ENCODE results near the gene CRNKL1.
"Not testable (repeated sequence)": the region's sequence is repeated elsewhere in the genome, so short reads cannot be mapped to it uniquely, and the experiment has no call there.

Gene CRNKL1

GRCh38 chr20:20010639-20011500, 41.4 kb downstream of the CRNKL1 start:
- DNase-seq (ENCODE audit: low read depth in 2 of 2, low spot score in 1 of 2): no peak

- no peak for DNase-seq (ENCODE audit: low read depth in 2 of 2, low spot score in 1 of 2)
These were observed 42.4 kb downstream of the CRNKL1 start for GRCh38 chr20:20009784-20010253.

- no peak for DNase-seq (ENCODE audit: low read depth in 2 of 2, low spot score in 1 of 2)
These were observed 46.9 kb downstream of the CRNKL1 start for GRCh38 chr20:20005342-20005741.

GRCh38 chr20:20003955-20004322, 48.3 kb downstream of the CRNKL1 start:
- not testable (repeated sequence) for DNase-seq (ENCODE audit: low read depth in 2 of 2, low spot score in 1 of 2)

GRCh38 chr20:20003031-20003954, 49.0 kb downstream of the CRNKL1 start:
- no peak for DNase-seq (ENCODE audit: low read depth in 2 of 2, low spot score in 1 of 2)

- no peak for DNase-seq (ENCODE audit: low read depth in 2 of 2, low spot score in 1 of 2)
These were observed 49.9 kb downstream of the CRNKL1 start for GRCh38 chr20:20002101-20002998.

- no peak for DNase-seq (ENCODE audit: low read depth in 2 of 2, low spot score in 1 of 2)
These were observed 51.9 kb downstream of the CRNKL1 start for GRCh38 chr20:20000211-20000968.

- no peak for DNase-seq (ENCODE audit: low read depth in 2 of 2, low spot score in 1 of 2)
These were observed 53.1 kb downstream of the CRNKL1 start for GRCh38 chr20:19998990-19999705.

- no peak for DNase-seq (ENCODE audit: low read depth in 2 of 2, low spot score in 1 of 2)
These were observed 55.3 kb downstream of the CRNKL1 start for GRCh38 chr20:19996917-19997316.

- no peak for DNase-seq (ENCODE audit: low read depth in 2 of 2, low spot score in 1 of 2)
These were observed 56.0 kb downstream of the CRNKL1 start for GRCh38 chr20:19996222-19996621.

GRCh38 chr20:19995220-19995863, 56.9 kb downstream of the CRNKL1 start:
- DNase-seq (ENCODE audit: low read depth in 2 of 2, low spot score in 1 of 2): no peak

- DNase-seq (ENCODE audit: low read depth in 2 of 2, low spot score in 1 of 2): no peak
These were observed 58.2 kb downstream of the CRNKL1 start for GRCh38 chr20:19993958-19994669.

- DNase-seq (ENCODE audit: low read depth in 2 of 2, low spot score in 1 of 2): no peak
These were observed 59.0 kb downstream of the CRNKL1 start for GRCh38 chr20:19992996-19993908.

- DNase-seq (ENCODE audit: low read depth in 2 of 2, low spot score in 1 of 2): no peak
These were observed 60.4 kb downstream of the CRNKL1 start for GRCh38 chr20:19991854-19992253.

- no peak for DNase-seq (ENCODE audit: low read depth in 2 of 2, low spot score in 1 of 2)
These were observed 61.0 kb downstream of the CRNKL1 start for GRCh38 chr20:19991308-19991707.

- no peak for DNase-seq (ENCODE audit: low read depth in 2 of 2, low spot score in 1 of 2)
These were observed 61.4 kb downstream of the CRNKL1 start for GRCh38 chr20:19990850-19991249.

GRCh38 chr20:19987046-19987445, 65.2 kb downstream of the CRNKL1 start:
- DNase-seq (ENCODE audit: low read depth in 2 of 2, low spot score in 1 of 2): no peak
